Left cardiac atrium (tissue), 4 donors: ENCODE measurements around the gene ZSWIM1. TPM values are rescaled to one million over a fixed set of nuclear protein-coding genes. Genes with fewer than 3 reads are reported as not detected.
A peak's percentile ranks its signal among the peaks of the same experiment; 100 is the strongest.

Source experiments
- ATAC-seq, 2 donors: fragments of 200-7000 bp; cut with Tn5 transposase; one replicate each; pipeline ENCODE4 v1.9.1; 2020; ENCODE audit warnings: mild to moderate bottlenecking in 2 of 2, moderate library complexity in 2 of 2
- DNase-seq: peaks from one replicate; pipeline ENCODE4 v3.0.0-alpha.2; 2020
- intact Hi-C, 2 donors: fragments of 100-400 bp; cut with DNase I; formaldehyde crosslinking; loops; one replicate each; pipeline versions ENCODE4 v1.14.1 to v1.15.1; 2022 to 2023
- long read RNA-seq: library from polyadenylated mRNA; unstranded; transcript quantifications from one replicate; pipeline ENCODE4 v2.0.0, GENCODE V29; 2021
- total RNA-seq, 2 donors: library from RNA; stranded (reverse); fragmentation: NEBNext Ultra II Directional; extraction: Animal tissue kit (Norgen Biotek cat#: 25700); gene quantifications; one replicate each; pipeline ENCODE4 v1.2.1, GENCODE V29; 2021
- donor health status: DM: no; HTN: yes; CAD: no.
- donor health status: DM: no; HTN: yes; CAD: no; lungs with severe emphysema.
- donor health status: DM: yes; HTN: yes; CAD: no.
- donor health status: Dilated cardiomyopathy.

The ZSWIM1 gene
- 10 to 100 TPM; 10.7 to 11.5 TPM for total RNA-seq
- long read RNA-seq, partial matches to known transcripts = 1 of 1 reads
- long read RNA-seq, other reads (novel, unspliced or antisense) = 0 of 1 reads

GRCh38 chr20:45880988-45881788 lies at the start of gene ZSWIM1:
ZSWIM1 (plus strand) TSS chr20:45881227; CDS start chr20:45882593, 1,366 bp downstream.
- DNase-seq (peak; percentile 99), ATAC-seq (peak; percentile 96 to 99)
- intact Hi-C loops = no loop called here

- intact Hi-C loops = no loop called here
- no peak for DNase-seq
- no peak for ATAC-seq
These were observed 48.4 kb upstream of the ZSWIM1 start for GRCh38 chr20:45832619-45833018.

GRCh38 chr20:45833030-45833882 lies 47.8 kb upstream of the ZSWIM1 start, which contains the start of gene SNX21:
SNX21 (plus strand) TSS chr20:45833799; CDS start chr20:45833920, 121 bp downstream.
- DNase-seq (peak; percentile 92), ATAC-seq (peak; percentile 89 to 93)
- intact Hi-C loops = no loop called here

- DNase-seq (peak; percentile 77), ATAC-seq (peak; percentile 86 to 90)
- intact Hi-C loops = no loop called here
These were observed 46.9 kb upstream of the ZSWIM1 start for GRCh38 chr20:45833883-45834796.

GRCh38 chr20:45834797-45835161 lies 46.2 kb upstream of the ZSWIM1 start:
- intact Hi-C loops = no loop called here
- no peak for ATAC-seq
- DNase-seq = peak; percentile 47

GRCh38 chr20:45835329-45835765 lies 45.7 kb upstream of the ZSWIM1 start:
- intact Hi-C loops = no loop called here
- no peak for ATAC-seq

GRCh38 chr20:45835825-45836224 lies 45.2 kb upstream of the ZSWIM1 start:
- ATAC-seq (peak; percentile 12 to 46), DNase-seq (peak; percentile 70)
- intact Hi-C loops = no loop called here

More at GRCh38 chr20:45835329-45835765, 45.7 kb upstream of the ZSWIM1 start:
- no peak for DNase-seq

- intact Hi-C loops = no loop called here
- DNase-seq (no peak), ATAC-seq (no peak)
These were observed 44.2 kb upstream of the ZSWIM1 start for GRCh38 chr20:45836841-45837240.

- ATAC-seq (no peak), DNase-seq (no peak)
- intact Hi-C loops = no loop called here
These were observed 40.3 kb upstream of the ZSWIM1 start for GRCh38 chr20:45840700-45841198.

GRCh38 chr20:45841407-45842129 lies 39.5 kb upstream of the ZSWIM1 start:
- intact Hi-C loops = no loop called here
- no peak for DNase-seq
- peak in 1 of 2 donors; percentile 18 for ATAC-seq

GRCh38 chr20:45842169-45842812 lies 38.7 kb upstream of the ZSWIM1 start:
- intact Hi-C loops = no loop called here

GRCh38 chr20:45843506-45843905 lies 37.5 kb upstream of the ZSWIM1 start:
- intact Hi-C loops = no loop called here
- DNase-seq = no peak
- no peak for ATAC-seq

More at GRCh38 chr20:45842169-45842812, 38.7 kb upstream of the ZSWIM1 start:
- DNase-seq (no peak), ATAC-seq (peak; percentile 29 to 56)

GRCh38 chr20:45845452-45845851 lies 35.6 kb upstream of the ZSWIM1 start:
- intact Hi-C loops = no loop called here
- no peak for ATAC-seq
- no peak for DNase-seq

- ATAC-seq (no peak), DNase-seq (no peak)
- intact Hi-C loops = no loop called here
These were observed 32.6 kb upstream of the ZSWIM1 start for GRCh38 chr20:45848421-45848820.

GRCh38 chr20:45848969-45849582 lies 32.0 kb upstream of the ZSWIM1 start:
- no peak for ATAC-seq
- intact Hi-C loops = no loop called here
- DNase-seq = no peak

GRCh38 chr20:45850238-45850637 lies 30.8 kb upstream of the ZSWIM1 start:
- DNase-seq = no peak
- ATAC-seq = no peak
- intact Hi-C loops = no loop called here

GRCh38 chr20:45850926-45851325 lies 30.1 kb upstream of the ZSWIM1 start:
- intact Hi-C loops = no loop called here
- DNase-seq (no peak), ATAC-seq (peak in 1 of 2 donors; percentile 10)
